HEK293T (cell line): ENCODE measurements around the gene ATP8B1.

ENCODE experiments used
- BHLHE40 ChIP-seq: fragments of 450-650 bp; IDR thresholded peaks from 2 replicates; pipeline ENCODE4 v1.6.1; 2016; ENCODE audit warnings: mild to moderate bottlenecking, moderate library complexity, borderline replicate concordance
- ELF4 ChIP-seq: fragments of 450-650 bp; IDR thresholded peaks from 2 replicates; pipeline ENCODE4 v1.6.1; 2017; ENCODE audit warnings: antibody characterized with exemption
- FOXA1 ChIP-seq: fragments of 450-650 bp; IDR thresholded peaks from 2 replicates; pipeline ENCODE4 v1.6.1; 2016; ENCODE audit warnings: mild to moderate bottlenecking
- LEF1 ChIP-seq: fragments of 450-650 bp; IDR thresholded peaks from 2 replicates; pipeline ENCODE4 v1.6.1; 2017; ENCODE audit warnings: mild to moderate bottlenecking, borderline replicate concordance
- SUZ12 ChIP-seq: fragments of 450-650 bp; IDR thresholded peaks from 2 replicates; pipeline ENCODE4 v1.6.1; 2016; ENCODE audit warnings: mild to moderate bottlenecking
- TARDBP ChIP-seq: fragments of 450-650 bp; IDR thresholded peaks from 2 replicates; pipeline ENCODE4 v1.6.1; 2016
- ZNF384 ChIP-seq: fragments of 450-650 bp; IDR thresholded peaks from 2 replicates; pipeline ENCODE4 v1.6.1; 2016
- TF ChIP-seq, protein P1 (sequence below): fragments of 450-650 bp; IDR thresholded peaks from 2 replicates; pipeline ENCODE4 v1.6.1; 2016

DNA sequence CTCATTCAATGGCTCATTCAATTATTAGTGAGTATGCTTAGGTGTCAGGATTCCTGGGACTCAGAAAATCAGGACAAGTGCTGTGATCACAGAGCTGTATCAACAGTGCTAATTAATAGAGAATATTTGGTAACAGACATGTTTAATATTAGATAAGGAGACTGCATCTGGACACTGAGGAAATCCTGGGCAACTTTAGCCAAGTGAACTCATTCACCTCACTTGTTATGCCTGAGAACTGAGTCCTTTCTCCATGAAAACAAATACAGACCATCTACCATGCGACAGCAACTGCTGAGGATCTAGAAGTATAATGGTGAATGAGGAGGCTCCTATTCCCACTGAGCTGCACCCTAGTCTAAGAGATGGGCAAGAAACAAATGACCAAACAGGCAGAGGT lies 23.1 kb upstream of the ATP8B1 start:
- no peak for TF ChIP-seq BHLHE40
- TF ChIP-seq ELF4: no peak
- TF ChIP-seq LEF1: no peak
- TF ChIP-seq ZNF384: no peak
- no peak for TF ChIP-seq SUZ12
- TF ChIP-seq, protein P1, sequence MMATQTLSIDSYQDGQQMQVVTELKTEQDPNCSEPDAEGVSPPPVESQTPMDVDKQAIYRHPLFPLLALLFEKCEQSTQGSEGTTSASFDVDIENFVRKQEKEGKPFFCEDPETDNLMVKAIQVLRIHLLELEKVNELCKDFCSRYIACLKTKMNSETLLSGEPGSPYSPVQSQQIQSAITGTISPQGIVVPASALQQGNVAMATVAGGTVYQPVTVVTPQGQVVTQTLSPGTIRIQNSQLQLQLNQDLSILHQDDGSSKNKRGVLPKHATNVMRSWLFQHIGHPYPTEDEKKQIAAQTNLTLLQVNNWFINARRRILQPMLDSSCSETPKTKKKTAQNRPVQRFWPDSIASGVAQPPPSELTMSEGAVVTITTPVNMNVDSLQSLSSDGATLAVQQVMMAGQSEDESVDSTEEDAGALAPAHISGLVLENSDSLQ: no peak
- no peak for TF ChIP-seq FOXA1
- TF ChIP-seq TARDBP: no peak
